ENCODE measurements around the gene CCDC126.
A peak's percentile ranks its signal among the peaks of the same experiment; 100 is the strongest.
"Not testable (repeated sequence)": the region's sequence is repeated elsewhere in the genome, so short reads cannot be mapped to it uniquely, and the experiment has no call there.

CCDC126 gene

GRCh38 chr7:23658831-23659427 is 61.7 kb downstream of the CCDC126 start:
- Mint-ChIP-seq H3K27me3 (ENCODE audit: low read depth) (no peaks in the 10 kb centered on the region), H3K4me1 (ENCODE audit: low read depth) (no peaks in the 10 kb centered on the region), H3K4me3 (no peak overlapping the region), H3K27ac (no peak overlapping the region), H3K36me3 (ENCODE audit: low read depth) (no peaks in the 10 kb centered on the region), H3K9me3 (peaks cover 24% of the 10 kb centered on the region)
- no peak for DNase-seq (ENCODE audit: low spot score)

GRCh38 chr7:23661385-23661784 is 64.2 kb downstream of the CCDC126 start:
- H3K36me3 Mint-ChIP-seq (ENCODE audit: low read depth), result no peaks in the 10 kb centered on the region

GRCh38 chr7:23662124-23662983 is 65.2 kb downstream of the CCDC126 start:
- H3K4me3 Mint-ChIP-seq, result no peak overlapping the region
- H3K27ac Mint-ChIP-seq, result no peak overlapping the region
- H3K9me3 Mint-ChIP-seq, result no peaks in the 10 kb centered on the region

More at GRCh38 chr7:23661385-23661784, 64.2 kb downstream of the CCDC126 start:
- DNase-seq (ENCODE audit: low spot score), result no peak
- H3K27me3 Mint-ChIP-seq (ENCODE audit: low read depth), result no peaks in the 10 kb centered on the region
- no peak overlapping the region for H3K4me3 Mint-ChIP-seq
- H3K27ac Mint-ChIP-seq, result no peak overlapping the region
- H3K4me1 Mint-ChIP-seq (ENCODE audit: low read depth), result no peaks in the 10 kb centered on the region
- H3K9me3 Mint-ChIP-seq, result peaks cover 9% of the 10 kb centered on the region

GRCh38 chr7:23662984-23663313 is 65.8 kb downstream of the CCDC126 start:
- H3K4me3 Mint-ChIP-seq, result no peak overlapping the region
- H3K36me3 Mint-ChIP-seq (ENCODE audit: low read depth), result no peaks in the 10 kb centered on the region
- no peaks in the 10 kb centered on the region for H3K9me3 Mint-ChIP-seq
- H3K4me1 Mint-ChIP-seq (ENCODE audit: low read depth), result no peaks in the 10 kb centered on the region
- H3K27ac Mint-ChIP-seq, result no peak overlapping the region
- DNase-seq (ENCODE audit: low spot score), result no peak
- H3K27me3 Mint-ChIP-seq (ENCODE audit: low read depth), result no peaks in the 10 kb centered on the region

More at GRCh38 chr7:23662124-23662983, 65.2 kb downstream of the CCDC126 start:
- no peak for DNase-seq (ENCODE audit: low spot score)
- Mint-ChIP-seq H3K27me3 (ENCODE audit: low read depth) (no peaks in the 10 kb centered on the region), H3K36me3 (ENCODE audit: low read depth) (no peaks in the 10 kb centered on the region), H3K4me1 (ENCODE audit: low read depth) (no peaks in the 10 kb centered on the region)

GRCh38 chr7:23664122-23664521 is 66.9 kb downstream of the CCDC126 start:
- no peaks in the 10 kb centered on the region for H3K36me3 Mint-ChIP-seq (ENCODE audit: low read depth)
- H3K4me1 Mint-ChIP-seq (ENCODE audit: low read depth), result no peaks in the 10 kb centered on the region
- H3K4me3 Mint-ChIP-seq, result no peak overlapping the region
- H3K27ac Mint-ChIP-seq, result no peak overlapping the region
- no peak for DNase-seq (ENCODE audit: low spot score)
- H3K27me3 Mint-ChIP-seq (ENCODE audit: low read depth), result no peaks in the 10 kb centered on the region
- no peaks in the 10 kb centered on the region for H3K9me3 Mint-ChIP-seq

- Mint-ChIP-seq H3K27ac (no peak overlapping the region), H3K9me3 (no peaks in the 10 kb centered on the region), H3K4me1 (ENCODE audit: low read depth) (no peaks in the 10 kb centered on the region), H3K4me3 (no peak overlapping the region), H3K27me3 (ENCODE audit: low read depth) (peaks cover 25% of the 10 kb centered on the region), H3K36me3 (ENCODE audit: low read depth) (no peaks in the 10 kb centered on the region)
- DNase-seq (ENCODE audit: low spot score), result no peak
Observed at GRCh38 chr7:23672033-23672432, 74.9 kb downstream of the CCDC126 start.

GRCh38 chr7:23679898-23680413 is 82.8 kb downstream of the CCDC126 start, which contains the start of gene FAM221A:
Gene FAM221A (plus strand): TSS chr7:23680199. CDS start chr7:23680219, 20 bp downstream.
- H3K36me3 Mint-ChIP-seq (ENCODE audit: low read depth), result no peaks in the 10 kb centered on the region
- no peak within 1 kb of the TSS for H3K27ac Mint-ChIP-seq
- peak; percentile 77 for DNase-seq (ENCODE audit: low spot score)

GRCh38 chr7:23680414-23681405 is 83.5 kb downstream of the CCDC126 start:
- no peaks in the 10 kb centered on the region for H3K9me3 Mint-ChIP-seq
- peaks cover 2% of the 10 kb centered on the region for H3K4me1 Mint-ChIP-seq (ENCODE audit: low read depth)
- peak; percentile 13 for DNase-seq (ENCODE audit: low spot score)
- peak overlapping the region; percentile 86 for H3K4me3 Mint-ChIP-seq
- H3K36me3 Mint-ChIP-seq (ENCODE audit: low read depth), result no peaks in the 10 kb centered on the region
- H3K27ac Mint-ChIP-seq, result no peak overlapping the region
- H3K27me3 Mint-ChIP-seq (ENCODE audit: low read depth), result peaks cover 13% of the 10 kb centered on the region

More at GRCh38 chr7:23679898-23680413, 82.8 kb downstream of the CCDC126 start, which contains the start of gene FAM221A:
- no peaks in the 10 kb centered on the region for H3K9me3 Mint-ChIP-seq
- H3K4me3 Mint-ChIP-seq, result peak within 1 kb of the TSS; percentile 86
- peaks cover 20% of the 10 kb centered on the region for H3K27me3 Mint-ChIP-seq (ENCODE audit: low read depth)
- H3K4me1 Mint-ChIP-seq (ENCODE audit: low read depth), result peaks cover 2% of the 10 kb centered on the region

GRCh38 chr7:23684041-23684440 is 86.9 kb downstream of the CCDC126 start:
- H3K4me1 Mint-ChIP-seq (ENCODE audit: low read depth); H3K27ac Mint-ChIP-seq; H3K4me3 Mint-ChIP-seq: not testable (repeated sequence)

GRCh38 chr7:23685731-23686130 is 88.5 kb downstream of the CCDC126 start:
- no peak for DNase-seq (ENCODE audit: low spot score)
- no peak overlapping the region for H3K27ac Mint-ChIP-seq
- H3K4me3 Mint-ChIP-seq, result no peak overlapping the region
- H3K9me3 Mint-ChIP-seq, result no peaks in the 10 kb centered on the region
- H3K4me1 Mint-ChIP-seq (ENCODE audit: low read depth), result no peaks in the 10 kb centered on the region
- H3K36me3 Mint-ChIP-seq (ENCODE audit: low read depth), result peaks cover 2% of the 10 kb centered on the region
- no peaks in the 10 kb centered on the region for H3K27me3 Mint-ChIP-seq (ENCODE audit: low read depth)

More at GRCh38 chr7:23684041-23684440, 86.9 kb downstream of the CCDC126 start:
- H3K36me3 Mint-ChIP-seq (ENCODE audit: low read depth); DNase-seq (ENCODE audit: low spot score); H3K27me3 Mint-ChIP-seq (ENCODE audit: low read depth); H3K9me3 Mint-ChIP-seq: not testable (repeated sequence)

GRCh38 chr7:23687011-23687410 is 89.8 kb downstream of the CCDC126 start:
- no peaks in the 10 kb centered on the region for H3K9me3 Mint-ChIP-seq

GRCh38 chr7:23689165-23689564 is 92.0 kb downstream of the CCDC126 start:
- Mint-ChIP-seq H3K27ac (no peak overlapping the region), H3K9me3 (no peaks in the 10 kb centered on the region), H3K36me3 (ENCODE audit: low read depth) (peaks cover 9% of the 10 kb centered on the region), H3K4me3 (no peak overlapping the region), H3K27me3 (ENCODE audit: low read depth) (no peaks in the 10 kb centered on the region), H3K4me1 (ENCODE audit: low read depth) (no peaks in the 10 kb centered on the region)
- DNase-seq (ENCODE audit: low spot score), result no peak

More at GRCh38 chr7:23687011-23687410, 89.8 kb downstream of the CCDC126 start:
- Mint-ChIP-seq H3K27ac (no peak overlapping the region), H3K27me3 (ENCODE audit: low read depth) (no peaks in the 10 kb centered on the region), H3K4me1 (ENCODE audit: low read depth) (no peaks in the 10 kb centered on the region), H3K36me3 (ENCODE audit: low read depth) (peaks cover 4% of the 10 kb centered on the region), H3K4me3 (no peak overlapping the region)
- DNase-seq (ENCODE audit: low spot score), result no peak

GRCh38 chr7:23691320-23691719 is 94.1 kb downstream of the CCDC126 start:
- Mint-ChIP-seq H3K27me3 (ENCODE audit: low read depth) (no peaks in the 10 kb centered on the region), H3K4me1 (ENCODE audit: low read depth) (no peaks in the 10 kb centered on the region), H3K27ac (no peak overlapping the region), H3K36me3 (ENCODE audit: low read depth) (peaks cover 11% of the 10 kb centered on the region), H3K9me3 (no peaks in the 10 kb centered on the region), H3K4me3 (no peak overlapping the region)
- DNase-seq (ENCODE audit: low spot score), result no peak

All from T-helper 2 cell treated with Interferon-gamma antibody and Interleukin-4, amounts not matched to agents 5 μg/mL and 100 μg/mL, for 36 hours (primary cell).